CD14-positive monocyte (primary cell): ENCODE measurements around the gene PMS1. TPM values are rescaled to one million over a fixed set of nuclear protein-coding genes. Genes with fewer than 3 reads are reported as not detected.

Experiments used
- DNase-seq, 3 donors: peaks; one replicate each; pipeline ENCODE4 v3.0.0-alpha.2; 2011 to 2022
- H2AFZ ChIP-seq: 2 replicates; pipeline ENCODE4 v1.6.0; 2012; ENCODE audit warnings: mild to moderate bottlenecking, low read depth, low read length, inconsistent platforms; ENCODE audit not compliant: insufficient read depth, poor library complexity, severe bottlenecking
- H3K27ac ChIP-seq, 2 donors: 1 replicate in 1 of 2; 2 replicates in 1 of 2; pipeline ENCODE4 v1.5.1; 2012 to 2013; ENCODE audit warnings: low read length in 2 of 2, control low read depth in 1 of 2, inconsistent platforms in 1 of 2, low read depth in 1 of 2, mild to moderate bottlenecking in 1 of 2
- H3K27me3 ChIP-seq, 2 donors: one replicate each; pipeline versions ENCODE4 v1.6.0 to v1.6.1; 2011 to 2013; ENCODE audit warnings: low read length in 2 of 2; ENCODE audit not compliant: control insufficient read depth in 2 of 2, insufficient read depth in 2 of 2
- H3K36me3 ChIP-seq, 2 donors: replicated peaks in 1 of 2; 1 replicate in 1 of 2; 2 replicates in 1 of 2; pipeline versions ENCODE4 v1.5.1 to v1.6.1; 2012 to 2013; ENCODE audit warnings: low read length in 2 of 2, control low read depth in 1 of 2, inconsistent platforms in 1 of 2, mild to moderate bottlenecking in 1 of 2; ENCODE audit not compliant: insufficient read depth in 2 of 2, control insufficient read depth in 1 of 2
- H3K4me1 ChIP-seq, 2 donors: 1 replicate in 1 of 2; 2 replicates in 1 of 2; pipeline versions ENCODE4 v1.5.1 to v1.6.1; 2012 to 2013; ENCODE audit warnings: low read length in 2 of 2, control low read depth in 1 of 2, inconsistent platforms in 1 of 2, mild to moderate bottlenecking in 1 of 2, moderate library complexity in 1 of 2; ENCODE audit not compliant: insufficient read depth in 2 of 2, control insufficient read depth in 1 of 2
- H3K4me2 ChIP-seq: replicated peaks from 2 replicates; pipeline ENCODE3; 2012; ENCODE audit warnings: low read length, moderate library complexity, mild to moderate bottlenecking; ENCODE audit not compliant: poor library complexity, severe bottlenecking; ENCODE audit errors: extremely low read depth
- H3K4me3 ChIP-seq, 3 experiments: fragments of 200-600 bp in 1 of 3; sonication (generic) in 1 of 3; replicated peaks in 1 of 3; 1 replicate in 2 of 3; 2 replicates in 1 of 3; pipeline ENCODE4 v1.5.1; 2011 to 2013; ENCODE audit warnings: low read length in 3 of 3, mild to moderate bottlenecking in 3 of 3, control low read depth in 2 of 3, low read depth in 2 of 3, inconsistent platforms in 1 of 3, moderate library complexity in 1 of 3
- H3K79me2 ChIP-seq: 2 replicates; pipeline ENCODE4 v1.6.0; 2012; ENCODE audit warnings: mild to moderate bottlenecking, control low read depth, inconsistent platforms, low read length, moderate library complexity; ENCODE audit not compliant: insufficient read depth
- H3K9ac ChIP-seq: 2 replicates; pipeline ENCODE4 v1.6.0; 2017; ENCODE audit warnings: low read length, mild to moderate bottlenecking; ENCODE audit not compliant: insufficient read depth, poor library complexity, severe bottlenecking
- H3K9me3 ChIP-seq, 2 donors: replicated peaks in 1 of 2; 1 replicate in 1 of 2; 2 replicates in 1 of 2; pipeline versions ENCODE4 v1.5.1 to v1.6.1; 2012 to 2013; ENCODE audit warnings: low read length in 2 of 2, control low read depth in 1 of 2; ENCODE audit not compliant: control insufficient read depth in 1 of 2, insufficient read depth in 1 of 2
- H4K20me1 ChIP-seq: 2 replicates; pipeline ENCODE4 v1.6.0; 2012; ENCODE audit warnings: mild to moderate bottlenecking, low read length, control low read depth, moderate library complexity; ENCODE audit not compliant: insufficient read depth
- H3K27ac Mint-ChIP-seq, 7 donors: one replicate each; pipeline ENCODE4 v1.8.0; 2020; ENCODE audit warnings: mild to moderate bottlenecking in 7 of 7, mixed read lengths in 7 of 7, moderate library complexity in 6 of 7, inconsistent platforms in 2 of 7
- H3K27me3 Mint-ChIP-seq, 3 donors: one replicate each; pipeline ENCODE4 v1.8.0; 2021 to 2022; ENCODE audit warnings: low read depth in 3 of 3, mild to moderate bottlenecking in 3 of 3, mixed read lengths in 3 of 3, moderate library complexity in 3 of 3, inconsistent platforms in 1 of 3
- H3K36me3 Mint-ChIP-seq, 2 donors: one replicate each; pipeline ENCODE4 v1.8.0; 2020; ENCODE audit warnings: mixed read lengths in 2 of 2, inconsistent platforms in 1 of 2, mild to moderate bottlenecking in 1 of 2
- H3K4me1 Mint-ChIP-seq: one replicate; pipeline ENCODE4 v1.8.0; 2020; ENCODE audit warnings: mild to moderate bottlenecking, mixed read lengths
- H3K4me3 Mint-ChIP-seq, 2 donors: one replicate each; pipeline ENCODE4 v1.8.0; 2020; ENCODE audit warnings: mild to moderate bottlenecking in 2 of 2, mixed read lengths in 2 of 2, moderate library complexity in 1 of 2
- H3K9me3 Mint-ChIP-seq, 7 donors: one replicate each; pipeline ENCODE4 v1.8.0; 2020 to 2022; ENCODE audit warnings: mixed read lengths in 7 of 7, mild to moderate bottlenecking in 6 of 7, moderate library complexity in 6 of 7, inconsistent platforms in 2 of 7
- WGBS: methylation state at CpG from one replicate; pipeline ENCODE4 v1.1.5; 2013; ENCODE audit warnings: missing lambda C conversion rate; ENCODE audit not compliant: insufficient coverage; 5-methylcytosine and 5-hydroxymethylcytosine counted together
- intact Hi-C, 2 donors: fragments of 100-400 bp; cut with micrococcal nuclease; formaldehyde crosslinking; loops; one replicate each; pipeline versions ENCODE4 v1.15.0 to v1.15.1; 2023
- polyA plus RNA-seq, 3 donors: library from polyadenylated mRNA; depleted of rRNA in 1 of 3; unstranded in 2 of 3; stranded (reverse) in 1 of 3; fragments of 300-500 nt in 2 of 3; fragments of >200 nt in 1 of 3; fragmentation: Illumina TruSeq in 2 of 3; gene quantifications; 1 replicate in 2 of 3; 2 replicates in 1 of 3; pipeline ENCODE4 v1.2.3, GENCODE V29; 2012 to 2021
- TF ChIP-seq, protein P1 (sequence below): fragments of 200-600 bp; IDR thresholded peaks from one replicate; pipeline ENCODE4 v1.8.0; 2022; ENCODE audit warnings: antibody characterized with exemption, mild to moderate bottlenecking

The PMS1 gene
- polyA plus RNA-seq, 3 donors, result 3.7 to 7.8 (median 5.7) TPM

- Histone ChIP-seq H3K9me3 (no peaks in the 10 kb centered on the region), H4K20me1 (no peaks in the 10 kb centered on the region), H2AFZ (no peak overlapping the region), H3K27me3 (no peaks in the 10 kb centered on the region), H3K4me3 (no peak overlapping the region), H3K79me2 (no peaks in the 10 kb centered on the region), H3K36me3 (no peaks in the 10 kb centered on the region), H3K4me1 (peaks cover 27 to 35% of the 10 kb centered on the region in 2 donors), H3K27ac (no peak overlapping the region), H3K4me2 (no peak overlapping the region), H3K9ac (no peak overlapping the region)
- Mint-ChIP-seq H3K9me3 (no peaks in the 10 kb centered on the region), H3K27me3 (no peaks in the 10 kb centered on the region), H3K4me3 (no peak overlapping the region), H3K27ac (no peak overlapping the region), H3K4me1 (peaks cover 44% of the 10 kb centered on the region), H3K36me3 (peaks cover 10 to 16% of the 10 kb centered on the region in 2 donors)
- TF ChIP-seq, protein P1, sequence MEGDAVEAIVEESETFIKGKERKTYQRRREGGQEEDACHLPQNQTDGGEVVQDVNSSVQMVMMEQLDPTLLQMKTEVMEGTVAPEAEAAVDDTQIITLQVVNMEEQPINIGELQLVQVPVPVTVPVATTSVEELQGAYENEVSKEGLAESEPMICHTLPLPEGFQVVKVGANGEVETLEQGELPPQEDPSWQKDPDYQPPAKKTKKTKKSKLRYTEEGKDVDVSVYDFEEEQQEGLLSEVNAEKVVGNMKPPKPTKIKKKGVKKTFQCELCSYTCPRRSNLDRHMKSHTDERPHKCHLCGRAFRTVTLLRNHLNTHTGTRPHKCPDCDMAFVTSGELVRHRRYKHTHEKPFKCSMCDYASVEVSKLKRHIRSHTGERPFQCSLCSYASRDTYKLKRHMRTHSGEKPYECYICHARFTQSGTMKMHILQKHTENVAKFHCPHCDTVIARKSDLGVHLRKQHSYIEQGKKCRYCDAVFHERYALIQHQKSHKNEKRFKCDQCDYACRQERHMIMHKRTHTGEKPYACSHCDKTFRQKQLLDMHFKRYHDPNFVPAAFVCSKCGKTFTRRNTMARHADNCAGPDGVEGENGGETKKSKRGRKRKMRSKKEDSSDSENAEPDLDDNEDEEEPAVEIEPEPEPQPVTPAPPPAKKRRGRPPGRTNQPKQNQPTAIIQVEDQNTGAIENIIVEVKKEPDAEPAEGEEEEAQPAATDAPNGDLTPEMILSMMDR, result no peak
- intact Hi-C loops, result no loop called here
- WGBS, result 100% methylated on average over 4 of the region's 8 CpGs
- DNase-seq, result no peak
Measured at GRCh38 chr2:189873696-189874095, 89.4 kb downstream of the PMS1 start.

- peaks cover 0 to 2% (median 0%) of the 10 kb centered on the region in 7 donors for H3K9me3 Mint-ChIP-seq
- peak; percentile 27 to 49 (median 29) for DNase-seq
- intact Hi-C loops, result no loop called here
- peaks cover 27 to 35% of the 10 kb centered on the region in 2 donors for H3K4me1 ChIP-seq
- H3K27ac Mint-ChIP-seq, result peak overlapping the region; percentile 5 to 75 (median 48)
- H3K4me1 Mint-ChIP-seq, result peaks cover 43% of the 10 kb centered on the region
- H3K4me2 ChIP-seq, result peak overlapping the region; percentile 5
- peak overlapping the region in 1 of 2 donors; percentile 55 for H3K27ac ChIP-seq
- H3K36me3 ChIP-seq, result no peaks in the 10 kb centered on the region
- H3K27me3 ChIP-seq, result no peaks in the 10 kb centered on the region
- no peaks in the 10 kb centered on the region for H4K20me1 ChIP-seq
- H3K36me3 Mint-ChIP-seq, result peaks cover 10 to 16% of the 10 kb centered on the region in 2 donors
- H3K9me3 ChIP-seq, result no peaks in the 10 kb centered on the region
- H2AFZ ChIP-seq, result no peak overlapping the region
- H3K4me3 ChIP-seq, result peak overlapping the region in 1 of 3 experiments; percentile 0
- peak overlapping the region in 1 of 2 donors; percentile 73 for H3K4me3 Mint-ChIP-seq
- H3K27me3 Mint-ChIP-seq, result no peaks in the 10 kb centered on the region
- 50% methylated on average over 2 of the region's 4 CpGs for WGBS
- TF ChIP-seq, protein P1, result no peak
- no peak overlapping the region for H3K9ac ChIP-seq
- H3K79me2 ChIP-seq, result no peaks in the 10 kb centered on the region
Measured at GRCh38 chr2:189874586-189875320, 90.5 kb downstream of the PMS1 start.
